GM23338 (cell line): ENCODE measurements around the gene THADA. TPM values are rescaled to one million over a fixed set of nuclear protein-coding genes. Genes with fewer than 3 reads are reported as not detected.
A peak's percentile ranks its signal among the peaks of the same experiment; 100 is the strongest.

Source experiments
- ATAC-seq: fragments of 200-7000 bp; cut with Tn5 transposase; 3 replicates; pipeline ENCODE4 v1.9.1; 2020
- DNase-seq: peaks from one replicate; pipeline ENCODE4 v3.0.0-alpha.2; 2015; ENCODE audit warnings: low spot score
- H2AFZ ChIP-seq: fragments of 200-600 bp; sonication (generic); 2 replicates; pipeline ENCODE4 v1.8.0; 2016; ENCODE audit warnings: antibody characterized with exemption, mild to moderate bottlenecking, moderate library complexity
- H3F3A ChIP-seq: fragments of 200-600 bp; sonication (generic); replicated peaks from 2 replicates; pipeline ENCODE4 v1.8.0; 2017; ENCODE audit warnings: antibody characterized with exemption, mixed run types, low read depth
- H3K27ac ChIP-seq: fragments of 200-600 bp; sonication (generic); 2 replicates; pipeline ENCODE4 v1.6.1; 2016; ENCODE audit warnings: low read depth
- H3K27me3 ChIP-seq: fragments of 200-600 bp; sonication (generic); 2 replicates; pipeline ENCODE4 v1.8.0; 2016; ENCODE audit warnings: mild to moderate bottlenecking, mixed run types, moderate library complexity; ENCODE audit not compliant: insufficient read depth
- H3K36me3 ChIP-seq: fragments of 200-600 bp; sonication (generic); 2 replicates; pipeline ENCODE4 v1.8.0; 2016; ENCODE audit warnings: mild to moderate bottlenecking; ENCODE audit not compliant: insufficient read depth
- H3K4me1 ChIP-seq: fragments of 200-600 bp; sonication (generic); 2 replicates; pipeline ENCODE4 v1.8.0; 2016; ENCODE audit warnings: mild to moderate bottlenecking, moderate library complexity; ENCODE audit not compliant: insufficient read depth
- H3K4me2 ChIP-seq: fragments of 200-600 bp; sonication (generic); 2 replicates; pipeline ENCODE4 v1.7.1; 2017; ENCODE audit warnings: mixed run types
- H3K4me3 ChIP-seq: fragments of 200-600 bp; sonication (generic); 2 replicates; pipeline ENCODE4 v1.6.1; 2016; ENCODE audit warnings: mixed run types
- H3K79me2 ChIP-seq: fragments of 200-600 bp; sonication (generic); replicated peaks from 2 replicates; pipeline ENCODE4 v1.8.0; 2017; ENCODE audit warnings: mild to moderate bottlenecking; ENCODE audit not compliant: insufficient read depth
- H3K9me2 ChIP-seq: fragments of 200-600 bp; sonication (generic); 2 replicates; pipeline ENCODE4 v1.8.0; 2017; ENCODE audit not compliant: insufficient read depth
- H4K20me1 ChIP-seq: fragments of 200-600 bp; sonication (generic); replicated peaks from 2 replicates; pipeline ENCODE4 v1.8.0; 2017; ENCODE audit warnings: mild to moderate bottlenecking; ENCODE audit not compliant: insufficient read depth
- H3K27ac Mint-ChIP-seq: 2 replicates; pipeline ENCODE4 v1.8.0; 2020; ENCODE audit warnings: inconsistent platforms, mild to moderate bottlenecking, moderate library complexity, mixed read lengths
- H3K27me3 Mint-ChIP-seq: 3 replicates; pipeline ENCODE4 v1.8.0; 2022; ENCODE audit warnings: low read depth, mild to moderate bottlenecking, moderate library complexity, mixed read lengths, inconsistent platforms; ENCODE audit not compliant: insufficient read depth, poor library complexity
- H3K36me3 Mint-ChIP-seq: 3 replicates; pipeline ENCODE4 v1.8.0; 2021; ENCODE audit warnings: low read depth, mild to moderate bottlenecking, inconsistent platforms, moderate library complexity, mixed read lengths
- H3K4me1 Mint-ChIP-seq: 3 replicates; pipeline ENCODE4 v1.8.0; 2020; ENCODE audit warnings: mild to moderate bottlenecking, inconsistent platforms, mixed read lengths
- H3K4me3 Mint-ChIP-seq: 3 replicates; pipeline ENCODE4 v1.8.0; 2021; ENCODE audit warnings: moderate library complexity, mild to moderate bottlenecking, inconsistent platforms, mixed read lengths
- H3K9me3 Mint-ChIP-seq: 3 replicates; pipeline ENCODE4 v1.8.0; 2020; ENCODE audit warnings: moderate library complexity, mild to moderate bottlenecking, inconsistent platforms, mixed read lengths
- CREB1 ChIP-seq: fragments of 250-450 bp; sonication (Bioruptor Pico); IDR thresholded peaks from 2 replicates; pipeline ENCODE4 v1.5.0; 2020; ENCODE audit warnings: low read depth, mild to moderate bottlenecking, moderate library complexity
- EZH2 ChIP-seq: fragments of 200-600 bp; sonication (generic); IDR thresholded peaks from one replicate; pipeline ENCODE4 v1.8.0; 2017; ENCODE audit warnings: antibody characterized with exemption, mild to moderate bottlenecking, low read depth; ENCODE audit not compliant: unreplicated experiment
- JUNB ChIP-seq: IDR thresholded peaks from one replicate; pipeline ENCODE4 v1.6.1; 2016; ENCODE audit warnings: antibody characterized with exemption; ENCODE audit not compliant: unreplicated experiment
- NANOG ChIP-seq: IDR thresholded peaks from 2 replicates; pipeline ENCODE4 v1.6.1; 2016; ENCODE audit warnings: antibody characterized with exemption, borderline replicate concordance
- POLR2AphosphoS5 ChIP-seq: IDR thresholded peaks from 2 replicates; pipeline ENCODE4 v1.6.1; 2016; ENCODE audit warnings: antibody characterized with exemption, low read depth
- ZNF114 ChIP-seq: fragments of 250-450 bp; sonication (Bioruptor Pico); IDR thresholded peaks from 2 replicates; pipeline ENCODE4 v1.5.0; 2020; ENCODE audit warnings: mild to moderate bottlenecking, moderate library complexity
- polyA plus RNA-seq: library from polyadenylated mRNA; unstranded; fragments of >200 nt; fragmentation: Nextera tagmentation; extraction: Ambion mirVana; gene quantifications from 2 replicates; pipeline ENCODE4 v1.2.1, GENCODE V29; 2016
- total RNA-seq: library from RNA; depleted of rRNA; stranded (reverse); fragments of >200 nt; shearing (Covaris generic); gene quantifications from 2 replicates; pipeline ENCODE4 v1.2.3, GENCODE V29; 2014
- TF ChIP-seq, protein P1 (sequence below): fragments of 250-450 bp; sonication (Bioruptor Pico); IDR thresholded peaks from 2 replicates; pipeline ENCODE4 v1.5.0; 2020; ENCODE audit warnings: mild to moderate bottlenecking, moderate library complexity
- TF ChIP-seq, protein P2 (sequence below): IDR thresholded peaks from 2 replicates; pipeline ENCODE4 v1.6.1; 2016; ENCODE audit warnings: antibody characterized with exemption
- TF ChIP-seq, protein P3 (sequence below), 2 experiments: fragments of 200-600 bp in 1 of 2; sonication (generic) in 1 of 2; conservative IDR thresholded peaks; 2 replicates each; pipeline versions ENCODE4 v1.5.1 to v1.6.1; 2016 to 2017; ENCODE audit warnings: antibody characterized with exemption in 2 of 2, low read depth in 2 of 2, mild to moderate bottlenecking in 2 of 2, moderate library complexity in 1 of 2
- TF ChIP-seq, protein P4 (sequence below): IDR thresholded peaks from one replicate; pipeline ENCODE4 v1.6.1; 2018; ENCODE audit warnings: antibody characterized with exemption; ENCODE audit not compliant: unreplicated experiment

Gene THADA
- total and polyA plus RNA-seq, 2 experiments from 2014 or later, result 17.0 to 30.7 TPM

DNA sequence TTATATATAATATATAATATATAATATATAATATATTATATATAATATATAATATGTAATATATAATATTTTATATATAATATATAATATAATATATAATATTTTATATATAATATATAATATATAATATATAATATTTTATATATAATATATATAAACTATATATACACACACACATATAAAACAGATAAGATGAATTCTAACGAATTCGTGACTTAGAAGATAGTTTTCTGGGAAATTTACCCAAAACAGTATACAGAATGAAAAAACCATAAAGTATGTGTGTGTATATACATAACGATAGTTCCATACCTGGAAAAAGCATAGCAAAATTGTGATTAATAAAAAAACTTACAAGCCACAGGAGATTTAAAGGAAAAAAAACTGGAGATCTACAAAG is 80.6 kb downstream of the THADA start:
- Histone ChIP-seq H3F3A (peaks cover 8% of the 10 kb centered on the region; the same call in 1 of the 2 replicates), H2AFZ (no peak overlapping the region), H3K4me1 (no peaks in the 10 kb centered on the region), H3K4me3 (no peak overlapping the region), H3K27ac (peak overlapping the region; percentile 27; the same call in 1 of the 2 replicates), H3K4me2 (no peak overlapping the region), H3K27me3 (no peaks in the 10 kb centered on the region), H4K20me1 (no peaks in the 10 kb centered on the region; the same call in 1 of the 2 replicates), H3K9me2 (0 out of 2 replicates have a peak, but pooled peaks cover 6% of the 10 kb centered on the region), H3K36me3 (no peaks in the 10 kb centered on the region), H3K79me2 (no peaks in the 10 kb centered on the region)
- Mint-ChIP-seq H3K4me3 (no peak overlapping the region), H3K27me3 (no peaks in the 10 kb centered on the region), H3K36me3 (peaks cover 8% of the 10 kb centered on the region), H3K27ac (no peak overlapping the region), H3K9me3 (no peaks in the 10 kb centered on the region), H3K4me1 (no peaks in the 10 kb centered on the region)
- TF ChIP-seq, protein P1, sequence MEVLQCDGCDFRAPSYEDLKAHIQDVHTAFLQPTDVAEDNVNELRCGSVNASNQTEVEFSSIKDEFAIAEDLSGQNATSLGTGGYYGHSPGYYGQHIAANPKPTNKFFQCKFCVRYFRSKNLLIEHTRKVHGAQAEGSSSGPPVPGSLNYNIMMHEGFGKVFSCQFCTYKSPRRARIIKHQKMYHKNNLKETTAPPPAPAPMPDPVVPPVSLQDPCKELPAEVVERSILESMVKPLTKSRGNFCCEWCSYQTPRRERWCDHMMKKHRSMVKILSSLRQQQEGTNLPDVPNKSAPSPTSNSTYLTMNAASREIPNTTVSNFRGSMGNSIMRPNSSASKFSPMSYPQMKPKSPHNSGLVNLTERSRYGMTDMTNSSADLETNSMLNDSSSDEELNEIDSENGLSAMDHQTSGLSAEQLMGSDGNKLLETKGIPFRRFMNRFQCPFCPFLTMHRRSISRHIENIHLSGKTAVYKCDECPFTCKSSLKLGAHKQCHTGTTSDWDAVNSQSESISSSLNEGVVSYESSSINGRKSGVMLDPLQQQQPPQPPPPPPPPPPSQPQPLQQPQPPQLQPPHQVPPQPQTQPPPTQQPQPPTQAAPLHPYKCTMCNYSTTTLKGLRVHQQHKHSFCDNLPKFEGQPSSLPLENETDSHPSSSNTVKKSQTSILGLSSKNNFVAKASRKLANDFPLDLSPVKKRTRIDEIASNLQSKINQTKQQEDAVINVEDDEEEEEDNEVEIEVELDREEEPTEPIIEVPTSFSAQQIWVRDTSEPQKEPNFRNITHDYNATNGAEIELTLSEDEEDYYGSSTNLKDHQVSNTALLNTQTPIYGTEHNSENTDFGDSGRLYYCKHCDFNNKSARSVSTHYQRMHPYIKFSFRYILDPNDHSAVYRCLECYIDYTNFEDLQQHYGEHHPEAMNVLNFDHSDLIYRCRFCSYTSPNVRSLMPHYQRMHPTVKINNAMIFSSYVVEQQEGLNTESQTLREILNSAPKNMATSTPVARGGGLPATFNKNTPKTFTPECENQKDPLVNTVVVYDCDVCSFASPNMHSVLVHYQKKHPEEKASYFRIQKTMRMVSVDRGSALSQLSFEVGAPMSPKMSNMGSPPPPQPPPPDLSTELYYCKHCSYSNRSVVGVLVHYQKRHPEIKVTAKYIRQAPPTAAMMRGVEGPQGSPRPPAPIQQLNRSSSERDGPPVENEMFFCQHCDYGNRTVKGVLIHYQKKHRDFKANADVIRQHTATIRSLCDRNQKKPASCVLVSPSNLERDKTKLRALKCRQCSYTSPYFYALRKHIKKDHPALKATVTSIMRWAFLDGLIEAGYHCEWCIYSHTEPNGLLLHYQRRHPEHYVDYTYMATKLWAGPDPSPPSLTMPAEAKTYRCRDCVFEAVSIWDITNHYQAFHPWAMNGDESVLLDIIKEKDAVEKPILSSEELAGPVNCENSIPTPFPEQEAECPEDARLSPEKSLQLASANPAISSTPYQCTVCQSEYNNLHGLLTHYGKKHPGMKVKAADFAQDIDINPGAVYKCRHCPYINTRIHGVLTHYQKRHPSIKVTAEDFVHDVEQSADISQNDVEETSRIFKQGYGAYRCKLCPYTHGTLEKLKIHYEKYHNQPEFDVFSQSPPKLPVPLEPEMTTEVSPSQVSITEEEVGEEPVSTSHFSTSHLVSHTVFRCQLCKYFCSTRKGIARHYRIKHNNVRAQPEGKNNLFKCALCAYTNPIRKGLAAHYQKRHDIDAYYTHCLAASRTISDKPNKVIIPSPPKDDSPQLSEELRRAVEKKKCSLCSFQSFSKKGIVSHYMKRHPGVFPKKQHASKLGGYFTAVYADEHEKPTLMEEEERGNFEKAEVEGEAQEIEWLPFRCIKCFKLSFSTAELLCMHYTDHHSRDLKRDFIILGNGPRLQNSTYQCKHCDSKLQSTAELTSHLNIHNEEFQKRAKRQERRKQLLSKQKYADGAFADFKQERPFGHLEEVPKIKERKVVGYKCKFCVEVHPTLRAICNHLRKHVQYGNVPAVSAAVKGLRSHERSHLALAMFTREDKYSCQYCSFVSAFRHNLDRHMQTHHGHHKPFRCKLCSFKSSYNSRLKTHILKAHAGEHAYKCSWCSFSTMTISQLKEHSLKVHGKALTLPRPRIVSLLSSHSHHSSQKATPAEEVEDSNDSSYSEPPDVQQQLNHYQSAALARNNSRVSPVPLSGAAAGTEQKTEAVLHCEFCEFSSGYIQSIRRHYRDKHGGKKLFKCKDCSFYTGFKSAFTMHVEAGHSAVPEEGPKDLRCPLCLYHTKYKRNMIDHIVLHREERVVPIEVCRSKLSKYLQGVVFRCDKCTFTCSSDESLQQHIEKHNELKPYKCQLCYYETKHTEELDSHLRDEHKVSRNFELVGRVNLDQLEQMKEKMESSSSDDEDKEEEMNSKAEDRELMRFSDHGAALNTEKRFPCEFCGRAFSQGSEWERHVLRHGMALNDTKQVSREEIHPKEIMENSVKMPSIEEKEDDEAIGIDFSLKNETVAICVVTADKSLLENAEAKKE (CRISPR knock-in tag), result no peak
- TF ChIP-seq, protein P2, sequence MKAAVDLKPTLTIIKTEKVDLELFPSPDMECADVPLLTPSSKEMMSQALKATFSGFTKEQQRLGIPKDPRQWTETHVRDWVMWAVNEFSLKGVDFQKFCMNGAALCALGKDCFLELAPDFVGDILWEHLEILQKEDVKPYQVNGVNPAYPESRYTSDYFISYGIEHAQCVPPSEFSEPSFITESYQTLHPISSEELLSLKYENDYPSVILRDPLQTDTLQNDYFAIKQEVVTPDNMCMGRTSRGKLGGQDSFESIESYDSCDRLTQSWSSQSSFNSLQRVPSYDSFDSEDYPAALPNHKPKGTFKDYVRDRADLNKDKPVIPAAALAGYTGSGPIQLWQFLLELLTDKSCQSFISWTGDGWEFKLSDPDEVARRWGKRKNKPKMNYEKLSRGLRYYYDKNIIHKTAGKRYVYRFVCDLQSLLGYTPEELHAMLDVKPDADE, result no peak
- TF ChIP-seq JUNB, result no peak
- no peak for TF ChIP-seq NANOG
- TF ChIP-seq POLR2AphosphoS5, result no peak
- TF ChIP-seq, protein P3, sequence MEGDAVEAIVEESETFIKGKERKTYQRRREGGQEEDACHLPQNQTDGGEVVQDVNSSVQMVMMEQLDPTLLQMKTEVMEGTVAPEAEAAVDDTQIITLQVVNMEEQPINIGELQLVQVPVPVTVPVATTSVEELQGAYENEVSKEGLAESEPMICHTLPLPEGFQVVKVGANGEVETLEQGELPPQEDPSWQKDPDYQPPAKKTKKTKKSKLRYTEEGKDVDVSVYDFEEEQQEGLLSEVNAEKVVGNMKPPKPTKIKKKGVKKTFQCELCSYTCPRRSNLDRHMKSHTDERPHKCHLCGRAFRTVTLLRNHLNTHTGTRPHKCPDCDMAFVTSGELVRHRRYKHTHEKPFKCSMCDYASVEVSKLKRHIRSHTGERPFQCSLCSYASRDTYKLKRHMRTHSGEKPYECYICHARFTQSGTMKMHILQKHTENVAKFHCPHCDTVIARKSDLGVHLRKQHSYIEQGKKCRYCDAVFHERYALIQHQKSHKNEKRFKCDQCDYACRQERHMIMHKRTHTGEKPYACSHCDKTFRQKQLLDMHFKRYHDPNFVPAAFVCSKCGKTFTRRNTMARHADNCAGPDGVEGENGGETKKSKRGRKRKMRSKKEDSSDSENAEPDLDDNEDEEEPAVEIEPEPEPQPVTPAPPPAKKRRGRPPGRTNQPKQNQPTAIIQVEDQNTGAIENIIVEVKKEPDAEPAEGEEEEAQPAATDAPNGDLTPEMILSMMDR (conservative IDR thresholded peaks at IDR 0.05; ENCODE audit: low read depth in 2 of 2), result no peak
- TF ChIP-seq, protein P4, sequence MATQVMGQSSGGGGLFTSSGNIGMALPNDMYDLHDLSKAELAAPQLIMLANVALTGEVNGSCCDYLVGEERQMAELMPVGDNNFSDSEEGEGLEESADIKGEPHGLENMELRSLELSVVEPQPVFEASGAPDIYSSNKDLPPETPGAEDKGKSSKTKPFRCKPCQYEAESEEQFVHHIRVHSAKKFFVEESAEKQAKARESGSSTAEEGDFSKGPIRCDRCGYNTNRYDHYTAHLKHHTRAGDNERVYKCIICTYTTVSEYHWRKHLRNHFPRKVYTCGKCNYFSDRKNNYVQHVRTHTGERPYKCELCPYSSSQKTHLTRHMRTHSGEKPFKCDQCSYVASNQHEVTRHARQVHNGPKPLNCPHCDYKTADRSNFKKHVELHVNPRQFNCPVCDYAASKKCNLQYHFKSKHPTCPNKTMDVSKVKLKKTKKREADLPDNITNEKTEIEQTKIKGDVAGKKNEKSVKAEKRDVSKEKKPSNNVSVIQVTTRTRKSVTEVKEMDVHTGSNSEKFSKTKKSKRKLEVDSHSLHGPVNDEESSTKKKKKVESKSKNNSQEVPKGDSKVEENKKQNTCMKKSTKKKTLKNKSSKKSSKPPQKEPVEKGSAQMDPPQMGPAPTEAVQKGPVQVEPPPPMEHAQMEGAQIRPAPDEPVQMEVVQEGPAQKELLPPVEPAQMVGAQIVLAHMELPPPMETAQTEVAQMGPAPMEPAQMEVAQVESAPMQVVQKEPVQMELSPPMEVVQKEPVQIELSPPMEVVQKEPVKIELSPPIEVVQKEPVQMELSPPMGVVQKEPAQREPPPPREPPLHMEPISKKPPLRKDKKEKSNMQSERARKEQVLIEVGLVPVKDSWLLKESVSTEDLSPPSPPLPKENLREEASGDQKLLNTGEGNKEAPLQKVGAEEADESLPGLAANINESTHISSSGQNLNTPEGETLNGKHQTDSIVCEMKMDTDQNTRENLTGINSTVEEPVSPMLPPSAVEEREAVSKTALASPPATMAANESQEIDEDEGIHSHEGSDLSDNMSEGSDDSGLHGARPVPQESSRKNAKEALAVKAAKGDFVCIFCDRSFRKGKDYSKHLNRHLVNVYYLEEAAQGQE, result no peak
- no peak for TF ChIP-seq ZNF114 (CRISPR knock-in tag)
- TF ChIP-seq EZH2, result no peak
- TF ChIP-seq CREB1 (CRISPR knock-in tag), result no peak
- no peak for ATAC-seq
- DNase-seq, result no peak
